H9 (cell line): ENCODE measurements around the gene PTK7. TPM values are rescaled to one million over a fixed set of nuclear protein-coding genes. Genes with fewer than 3 reads are reported as not detected.

Experiments
- DNase-seq: peaks from one replicate; pipeline ENCODE4 v3.0.0-alpha.2; 2017
- H2AFZ ChIP-seq: one replicate; pipeline ENCODE4 v1.6.1; 2013; ENCODE audit warnings: mild to moderate bottlenecking, low read length, control low read depth, moderate library complexity
- H2AK5ac ChIP-seq: 2 replicates; pipeline ENCODE4 v1.6.1; 2013; ENCODE audit warnings: low read length, control low read depth, mixed read lengths; ENCODE audit not compliant: insufficient read length
- H2BK120ac ChIP-seq: one replicate; pipeline ENCODE4 v1.6.1; 2013; ENCODE audit warnings: low read depth, mild to moderate bottlenecking, low read length, control low read depth, inconsistent platforms; ENCODE audit not compliant: poor library complexity, severe bottlenecking
- H2BK12ac ChIP-seq: 2 replicates; pipeline ENCODE4 v1.6.1; 2013; ENCODE audit warnings: low read length, control low read depth, mixed read lengths, low read depth; ENCODE audit not compliant: insufficient read length
- H2BK15ac ChIP-seq: 2 replicates; pipeline ENCODE4 v1.6.1; 2013; ENCODE audit warnings: low read depth, low read length, control low read depth
- H2BK20ac ChIP-seq: one replicate; pipeline ENCODE4 v1.6.1; 2013; ENCODE audit warnings: low read depth, mild to moderate bottlenecking, low read length, control low read depth, inconsistent platforms; ENCODE audit not compliant: poor library complexity, severe bottlenecking
- H2BK5ac ChIP-seq: 2 replicates; pipeline ENCODE4 v1.6.1; 2013; ENCODE audit warnings: low read length, control low read depth, mixed read lengths; ENCODE audit not compliant: insufficient read length
- H3K14ac ChIP-seq: 2 replicates; pipeline ENCODE4 v1.6.1; 2013; ENCODE audit warnings: low read length, control low read depth; ENCODE audit not compliant: insufficient read depth
- H3K18ac ChIP-seq: 2 replicates; pipeline ENCODE4 v1.6.1; 2013; ENCODE audit warnings: low read depth, mild to moderate bottlenecking, mixed read lengths, low read length, control low read depth; ENCODE audit not compliant: insufficient read length
- H3K23ac ChIP-seq: 2 replicates; pipeline ENCODE4 v1.6.1; 2013; ENCODE audit warnings: low read length, control low read depth, mixed read lengths, low read depth; ENCODE audit not compliant: insufficient read length
- H3K23me2 ChIP-seq: 2 replicates; pipeline ENCODE4 v1.6.1; 2013; ENCODE audit warnings: low read depth, mild to moderate bottlenecking, mixed read lengths, low read length, control low read depth; ENCODE audit not compliant: insufficient read length, poor library complexity, severe bottlenecking
- H3K27ac ChIP-seq: 2 replicates; pipeline ENCODE4 v1.5.1; 2013; ENCODE audit warnings: low read length, control low read depth, mixed read lengths, low read depth; ENCODE audit not compliant: insufficient read length
- H3K27me3 ChIP-seq: 2 replicates; pipeline ENCODE4 v1.6.1; 2013; ENCODE audit warnings: low read length, control low read depth, inconsistent platforms; ENCODE audit not compliant: insufficient read depth
- H3K4ac ChIP-seq: 2 replicates; pipeline ENCODE4 v1.6.1; 2013; ENCODE audit warnings: low read depth, mild to moderate bottlenecking, control low read depth, inconsistent platforms, low read length, moderate library complexity
- H3K4me1 ChIP-seq: 2 replicates; pipeline ENCODE4 v1.6.1; 2013; ENCODE audit warnings: low read length, control low read depth, inconsistent platforms; ENCODE audit not compliant: insufficient read depth
- H3K4me2 ChIP-seq: 2 replicates; pipeline ENCODE4 v1.6.1; 2013; ENCODE audit warnings: low read length, control low read depth, mixed read lengths; ENCODE audit not compliant: insufficient read length, insufficient read depth
- H3K56ac ChIP-seq: 2 replicates; pipeline ENCODE4 v1.6.1; 2013; ENCODE audit warnings: low read depth, mild to moderate bottlenecking, mixed read lengths, low read length, control low read depth; ENCODE audit not compliant: insufficient read length
- H3K79me1 ChIP-seq: 2 replicates; pipeline ENCODE4 v1.6.1; 2013; ENCODE audit warnings: low read depth, mild to moderate bottlenecking, moderate library complexity, low read length, control low read depth, inconsistent platforms; ENCODE audit not compliant: insufficient read depth, poor library complexity, severe bottlenecking
- H3K79me2 ChIP-seq: 2 replicates; pipeline ENCODE4 v1.6.1; 2013; ENCODE audit warnings: low read length, control low read depth, inconsistent platforms; ENCODE audit not compliant: insufficient read depth
- H3K9ac ChIP-seq: 2 replicates; pipeline ENCODE4 v1.6.1; 2013; ENCODE audit warnings: low read length, control low read depth, mixed read lengths; ENCODE audit not compliant: insufficient read length; ENCODE audit errors: extremely low read depth
- H3K9me3 ChIP-seq: one replicate; pipeline ENCODE4 v1.6.1; 2013; ENCODE audit warnings: low read depth, low read length, inconsistent platforms; ENCODE audit not compliant: control insufficient read depth
- H3T11ph ChIP-seq: one replicate; pipeline ENCODE4 v1.6.1; 2013; ENCODE audit warnings: mild to moderate bottlenecking, low read length, control low read depth, inconsistent platforms
- H4K20me1 ChIP-seq: one replicate; pipeline ENCODE4 v1.6.1; 2013; ENCODE audit not compliant: control insufficient read depth, insufficient read length, insufficient read depth
- H4K5ac ChIP-seq: 2 replicates; pipeline ENCODE4 v1.6.1; 2013; ENCODE audit warnings: low read depth, mild to moderate bottlenecking, mixed read lengths, low read length, control low read depth; ENCODE audit not compliant: insufficient read length
- H4K8ac ChIP-seq: replicated peaks from 2 replicates; pipeline ENCODE4 v1.6.1; 2013; ENCODE audit warnings: low read length, control low read depth, mixed read lengths, low read depth; ENCODE audit not compliant: insufficient read length
- H4K91ac ChIP-seq: 2 replicates; pipeline ENCODE4 v1.6.1; 2013; ENCODE audit warnings: low read depth, mild to moderate bottlenecking, moderate library complexity, mixed read lengths, low read length, control low read depth; ENCODE audit not compliant: insufficient read length
- H3K27ac Mint-ChIP-seq, 3 experiments: 2 replicates in 2 of 3; 3 replicates in 1 of 3; pipeline ENCODE4 v1.8.0; 2020 to 2021; ENCODE audit warnings: mixed read lengths in 3 of 3, mild to moderate bottlenecking in 1 of 3, moderate library complexity in 1 of 3
- H3K27me3 Mint-ChIP-seq: 2 replicates; pipeline ENCODE4 v1.8.0; 2021; ENCODE audit warnings: low read depth, mild to moderate bottlenecking, moderate library complexity, mixed read lengths
- H3K36me3 Mint-ChIP-seq, 3 experiments: 2 replicates in 2 of 3; 3 replicates in 1 of 3; pipeline ENCODE4 v1.8.0; 2020 to 2021; ENCODE audit warnings: low read depth in 3 of 3, mixed read lengths in 3 of 3; ENCODE audit not compliant: insufficient read depth in 1 of 3
- H3K4me1 Mint-ChIP-seq, 2 experiments: 2 replicates each; pipeline ENCODE4 v1.8.0; 2020; ENCODE audit warnings: mixed read lengths in 2 of 2
- H3K4me3 Mint-ChIP-seq, 2 experiments: 2 replicates in 1 of 2; 3 replicates in 1 of 2; pipeline ENCODE4 v1.8.0; 2020 to 2021; ENCODE audit warnings: mild to moderate bottlenecking in 2 of 2, mixed read lengths in 2 of 2, moderate library complexity in 1 of 2
- H3K9me3 Mint-ChIP-seq, 2 experiments: 2 replicates in 1 of 2; 3 replicates in 1 of 2; pipeline ENCODE4 v1.8.0; 2020; ENCODE audit warnings: mild to moderate bottlenecking in 2 of 2, mixed read lengths in 2 of 2, moderate library complexity in 1 of 2
- CTCF ChIP-seq: fragments of 200-600 bp; sonication (generic); conservative IDR thresholded peaks from 3 replicates; pipeline ENCODE4 v1.8.0; 2021; ENCODE audit warnings: antibody characterized with exemption, mild to moderate bottlenecking
- WGBS: extraction: QIAGEN DNeasy Blood & Tissue Kit; methylation state at CpG from one replicate; pipeline ENCODE4 v1.1.7; 2013; ENCODE audit warnings: missing lambda C conversion rate, low lambda C conversion rate, mixed read lengths; ENCODE audit not compliant: insufficient read length; ENCODE audit errors: extremely low coverage; 5-methylcytosine and 5-hydroxymethylcytosine counted together
- total RNA-seq: library from RNA; stranded (reverse); gene quantifications from 2 replicates; pipeline ENCODE4 v1.2.1, GENCODE V29; 2021

The PTK7 gene
- total RNA-seq, 1 experiment from 2014 or later: 128 TPM

- Histone ChIP-seq H3K4me1 (no peaks in the 10 kb centered on the region), H3T11ph (no peak overlapping the region), H2BK5ac (no peak overlapping the region), H3K4me2 (no peak overlapping the region), H2AFZ (no peak overlapping the region), H3K23ac (no peak overlapping the region), H3K27ac (no peak overlapping the region), H3K79me2 (no peaks in the 10 kb centered on the region), H2BK20ac (no peak overlapping the region), H2BK12ac (no peak overlapping the region), H3K18ac (no peak overlapping the region), H3K4ac (no peak overlapping the region), H3K9me3 (no peaks in the 10 kb centered on the region), H3K23me2 (no peaks in the 10 kb centered on the region), H3K9ac (peak overlapping the region; percentile 9), H4K8ac (no peak overlapping the region), H2AK5ac (no peak overlapping the region), H4K5ac (no peak overlapping the region), H2BK15ac (no peak overlapping the region), H3K27me3 (no peaks in the 10 kb centered on the region), H3K14ac (no peak overlapping the region), H4K20me1 (no peaks in the 10 kb centered on the region), H4K91ac (no peak overlapping the region), H3K79me1 (no peaks in the 10 kb centered on the region), H3K56ac (no peak overlapping the region), H2BK120ac (no peak overlapping the region)
- TF ChIP-seq CTCF: no peak
- Mint-ChIP-seq H3K4me3 (no peak overlapping the region), H3K27me3 (no peaks in the 10 kb centered on the region), H3K4me1 (peaks cover 8% of the 10 kb centered on the region in 2 experiments), H3K9me3 (no peaks in the 10 kb centered on the region), H3K27ac (peak overlapping the region in 1 of 3 experiments; percentile 25; a peak in 2 of 7 replicates), H3K36me3 (peaks cover 10 to 32% (median 31%) of the 10 kb centered on the region in 3 experiments)
- DNase-seq: no peak
- WGBS: no CpG with 5 or more reads among the region's 6 CpGs
Measured at GRCh38 chr6:43147691-43148477, 71.8 kb downstream of the PTK7 start.
